ENCODE results near the gene DNAJC4. TPM values are rescaled to one million over a fixed set of nuclear protein-coding genes. Genes with fewer than 3 reads are reported as not detected.

Gene DNAJC4
- total RNA-seq, 4 donors from 2014 or later = 52.6 to 214 (median 76.0) TPM

GRCh38 chr11:64253043-64253442 is 22.7 kb downstream of the DNAJC4 start:
- 72% methylated on average over 8 of the region's 8 CpGs; no CpG with 5 or more reads in 1 of the 2 donors for WGBS, 2 donors (ENCODE audit: low coverage in 1 of 2)
- H3K27me3 ChIP-seq = no peaks in the 10 kb centered on the region
- peak overlapping the region in 2 of 4 donors; percentile 65 to 86 for H3K4me3 ChIP-seq
- H3K36me3 ChIP-seq = peaks cover 0 to 20% (median 0%) of the 10 kb centered on the region in 4 donors
- no peaks in the 10 kb centered on the region for H3K9me3 ChIP-seq
- peaks cover 15 to 37% (median 23%) of the 10 kb centered on the region in 4 donors for H3K4me1 ChIP-seq
- no peak for DNase-seq
- H3K27ac ChIP-seq = peak overlapping the region; percentile 84 to 91 (median 88)
- intact Hi-C loops (cut with DNase I; ENCODE audit: low total_unique reads) = loop anchor here (5.0 kb wide), 1 partner anchor 49 kb away; the partner anchor contains the start of gene CATSPERZ
- in situ Hi-C loops (cut with MboI; ENCODE audit: low pct_ligation_motif_present in 1 of 4, low pct_unique_long_range_greater_than_20kb in 1 of 4, low sequenced_read_pairs in 3 of 4) = no loop called here
- TF ChIP-seq EP300 (IDR thresholded peaks at IDR 0.05; ENCODE audit: low read depth) = no peak
- no peak for TF ChIP-seq POLR2AphosphoS5 (IDR thresholded peaks at IDR 0.05)
- TF ChIP-seq CTCF (IDR thresholded peaks at IDR 0.05) = no peak
- TF ChIP-seq POLR2A (IDR thresholded peaks at IDR 0.05) = no peak

GRCh38 chr11:64253481-64253880 is 23.1 kb downstream of the DNAJC4 start:
- in situ Hi-C loops (cut with MboI; ENCODE audit: low pct_ligation_motif_present in 1 of 4, low pct_unique_long_range_greater_than_20kb in 1 of 4, low sequenced_read_pairs in 3 of 4) = no loop called here
- DNase-seq = peak; percentile 19
- H3K4me1 ChIP-seq = peaks cover 15 to 36% (median 23%) of the 10 kb centered on the region in 4 donors
- peaks cover 0 to 21% (median 0%) of the 10 kb centered on the region in 4 donors for H3K36me3 ChIP-seq
- WGBS, 2 donors (ENCODE audit: low coverage in 1 of 2) = 66% methylated on average over 5 of the region's 5 CpGs; no CpG with 5 or more reads in 1 of the 2 donors
- no peaks in the 10 kb centered on the region for H3K9me3 ChIP-seq
- H3K27ac ChIP-seq = peak overlapping the region in 1 of 4 donors; percentile 84
- H3K27me3 ChIP-seq = no peaks in the 10 kb centered on the region
- H3K4me3 ChIP-seq = no peak overlapping the region
- intact Hi-C loops (cut with DNase I; ENCODE audit: low total_unique reads) = loop anchor here (5.0 kb wide), 1 partner anchor 49 kb away; the partner anchor contains the start of gene CATSPERZ
- TF ChIP-seq EP300 (IDR thresholded peaks at IDR 0.05; ENCODE audit: low read depth) (no peak), POLR2A (IDR thresholded peaks at IDR 0.05) (no peak), POLR2AphosphoS5 (IDR thresholded peaks at IDR 0.05) (no peak), CTCF (IDR thresholded peaks at IDR 0.05) (no peak)

DNA sequence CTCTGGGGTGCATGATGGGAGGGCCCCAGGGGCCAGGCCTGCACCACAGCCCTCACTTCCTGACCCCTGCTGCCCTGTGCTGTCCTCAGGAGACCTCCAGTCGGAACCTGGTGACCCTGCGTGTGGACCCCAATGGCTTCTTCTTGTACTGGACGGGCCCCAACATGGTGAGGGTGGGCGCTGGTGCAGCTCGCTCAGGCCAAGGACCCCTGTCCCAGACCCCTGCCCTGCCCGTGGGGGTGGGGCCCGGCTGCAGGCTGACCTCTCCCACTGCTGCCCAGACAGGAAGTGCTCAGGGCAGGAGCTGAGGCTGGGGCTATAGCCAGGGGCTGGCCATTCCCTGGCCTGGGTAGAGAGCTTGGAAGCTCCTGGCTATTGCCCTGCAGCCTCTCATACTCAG is 24.0 kb downstream of the DNAJC4 start:
- Histone ChIP-seq H3K4me3 (no peak overlapping the region), H3K4me1 (peaks cover 15 to 36% (median 23%) of the 10 kb centered on the region in 4 donors), H3K36me3 (peaks cover 0 to 29% (median 0%) of the 10 kb centered on the region in 4 donors), H3K27me3 (no peaks in the 10 kb centered on the region), H3K27ac (no peak overlapping the region), H3K9me3 (no peaks in the 10 kb centered on the region)
- in situ Hi-C loops (cut with MboI; ENCODE audit: low pct_ligation_motif_present in 1 of 4, low pct_unique_long_range_greater_than_20kb in 1 of 4, low sequenced_read_pairs in 3 of 4) = no loop called here
- TF ChIP-seq CTCF (IDR thresholded peaks at IDR 0.05) (no peak), EP300 (IDR thresholded peaks at IDR 0.05; ENCODE audit: low read depth) (no peak), POLR2A (IDR thresholded peaks at IDR 0.05) (no peak), POLR2AphosphoS5 (IDR thresholded peaks at IDR 0.05) (no peak)
- WGBS, 2 donors (ENCODE audit: low coverage in 1 of 2) = 86% methylated on average over 7 of the region's 7 CpGs; no CpG with 5 or more reads in 1 of the 2 donors
- no peak for DNase-seq
- intact Hi-C loops (cut with DNase I; ENCODE audit: low total_unique reads) = loop anchor here (5.0 kb wide), 1 partner anchor 48 kb away; the partner anchor contains the start of gene CATSPERZ

- H3K27ac ChIP-seq = no peak overlapping the region
- 88% methylated on average over 33 of the region's 35 CpGs; no CpG with 5 or more reads in 1 of the 2 donors for WGBS, 2 donors (ENCODE audit: low coverage in 1 of 2)
These were observed 25.1 kb downstream of the DNAJC4 start for GRCh38 chr11:64255135-64256128.

More at GRCh38 chr11:64255135-64256128, 25.1 kb downstream of the DNAJC4 start:
- H3K27me3 ChIP-seq = no peaks in the 10 kb centered on the region
- in situ Hi-C loops (cut with MboI; ENCODE audit: low pct_ligation_motif_present in 1 of 4, low pct_unique_long_range_greater_than_20kb in 1 of 4, low sequenced_read_pairs in 3 of 4) = no loop called here
- peaks cover 0 to 29% (median 0%) of the 10 kb centered on the region in 4 donors for H3K36me3 ChIP-seq
- intact Hi-C loops (cut with DNase I; ENCODE audit: low total_unique reads) = no loop called here
- H3K4me1 ChIP-seq = peaks cover 15 to 36% (median 22%) of the 10 kb centered on the region in 4 donors
- TF ChIP-seq POLR2AphosphoS5 (IDR thresholded peaks at IDR 0.05) = no peak
- TF ChIP-seq CTCF (IDR thresholded peaks at IDR 0.05) = no peak
- no peak for TF ChIP-seq EP300 (IDR thresholded peaks at IDR 0.05; ENCODE audit: low read depth)
- no peak for TF ChIP-seq POLR2A (IDR thresholded peaks at IDR 0.05)
- no peak overlapping the region for H3K4me3 ChIP-seq
- no peaks in the 10 kb centered on the region for H3K9me3 ChIP-seq
- no peak for DNase-seq

Measured in transverse colon (tissue), 4 donors.